RKO (cell line): ENCODE measurements around the gene JDP2.

ENCODE experiments used
- DNase-seq: peaks from one replicate; pipeline ENCODE4 v3.0.0-alpha.2; 2016; ENCODE audit warnings: low spot score

Gene JDP2

GRCh38 chr14:75484711-75485429 is 57.0 kb downstream of the JDP2 start:
- DNase-seq = no peak

- DNase-seq = no peak
These were observed 58.5 kb downstream of the JDP2 start for GRCh38 chr14:75486318-75486717.

GRCh38 chr14:75487155-75487671 is 59.4 kb downstream of the JDP2 start:
- DNase-seq = no peak

- no peak for DNase-seq
These were observed 61.6 kb downstream of the JDP2 start for GRCh38 chr14:75489480-75489837.

- DNase-seq = no peak
These were observed 63.7 kb downstream of the JDP2 start for GRCh38 chr14:75491376-75491978.

- DNase-seq = peak; percentile 9
These were observed 65.2 kb downstream of the JDP2 start for GRCh38 chr14:75492832-75493591.

GRCh38 chr14:75493592-75494087 is 65.8 kb downstream of the JDP2 start:
- no peak for DNase-seq

- DNase-seq = peak; percentile 44
These were observed 67.1 kb downstream of the JDP2 start for GRCh38 chr14:75494896-75495295.

- DNase-seq = no peak
These were observed 67.6 kb downstream of the JDP2 start for GRCh38 chr14:75495399-75495798.

- DNase-seq = no peak
These were observed 68.1 kb downstream of the JDP2 start for GRCh38 chr14:75495882-75496281.

- DNase-seq = no peak
These were observed 68.9 kb downstream of the JDP2 start for GRCh38 chr14:75496755-75497154.

GRCh38 chr14:75497191-75497590 is 69.4 kb downstream of the JDP2 start:
- no peak for DNase-seq

GRCh38 chr14:75497701-75498100 is 69.9 kb downstream of the JDP2 start:
- DNase-seq = no peak

- DNase-seq = no peak
These were observed 71.5 kb downstream of the JDP2 start for GRCh38 chr14:75499084-75499875.

GRCh38 chr14:75501080-75501479 is 73.3 kb downstream of the JDP2 start:
- DNase-seq = no peak

GRCh38 chr14:75504411-75504810 is 76.6 kb downstream of the JDP2 start:
- no peak for DNase-seq

GRCh38 chr14:75506930-75507329 is 79.1 kb downstream of the JDP2 start:
- no peak for DNase-seq

- DNase-seq = no peak
These were observed 82.7 kb downstream of the JDP2 start for GRCh38 chr14:75510547-75510946.

- DNase-seq = no peak
These were observed 83.4 kb downstream of the JDP2 start for GRCh38 chr14:75511201-75511600.

- no peak for DNase-seq
These were observed 86.3 kb downstream of the JDP2 start for GRCh38 chr14:75513911-75514672.
